Endodermal cell (in vitro differentiated cells): ENCODE data around the gene MEX3A. TPM values are rescaled to one million over a fixed set of nuclear protein-coding genes. Genes with fewer than 3 reads are reported as not detected.

Experiments used
- DNase-seq: peaks from one replicate; pipeline ENCODE4 v3.0.0-alpha.2; 2017
- H3K27ac ChIP-seq: 2 replicates; pipeline ENCODE4 v1.5.1; 2013; ENCODE audit warnings: mild to moderate bottlenecking, low read depth, low read length, moderate library complexity
- H3K27me3 ChIP-seq: 2 replicates; pipeline ENCODE4 v1.6.1; 2013; ENCODE audit warnings: mild to moderate bottlenecking, low read length, moderate library complexity; ENCODE audit not compliant: insufficient read depth, control insufficient read depth, poor library complexity, severe bottlenecking
- H3K36me3 ChIP-seq: 2 replicates; pipeline ENCODE4 v1.7.0; 2013; ENCODE audit warnings: mild to moderate bottlenecking, low read length, moderate library complexity; ENCODE audit not compliant: control insufficient read depth, insufficient read depth
- H3K4me1 ChIP-seq: one replicate; pipeline ENCODE4 v1.7.0; 2013; ENCODE audit warnings: low read length; ENCODE audit not compliant: control insufficient read depth, insufficient read depth
- H3K4me3 ChIP-seq: 2 replicates; pipeline ENCODE4 v1.5.1; 2013; ENCODE audit warnings: mild to moderate bottlenecking, low read length, moderate library complexity
- H3K9ac ChIP-seq: 2 replicates; pipeline ENCODE4 v1.6.1; 2013; ENCODE audit warnings: mild to moderate bottlenecking, low read length, moderate library complexity; ENCODE audit not compliant: poor library complexity, severe bottlenecking; ENCODE audit errors: extremely low read depth
- H3K9me3 ChIP-seq: 2 replicates; pipeline ENCODE4 v1.6.1; 2013; ENCODE audit warnings: mild to moderate bottlenecking, low read length, moderate library complexity; ENCODE audit not compliant: control insufficient read depth
- H3K27ac Mint-ChIP-seq: 2 replicates; pipeline ENCODE4 v1.8.0; 2020; ENCODE audit warnings: mixed read lengths
- H3K27me3 Mint-ChIP-seq: 2 replicates; pipeline ENCODE4 v1.8.0; 2021; ENCODE audit warnings: mild to moderate bottlenecking, mixed read lengths; ENCODE audit not compliant: insufficient read depth
- H3K36me3 Mint-ChIP-seq: 2 replicates; pipeline ENCODE4 v1.8.0; 2020; ENCODE audit warnings: low read depth, mixed read lengths
- H3K4me1 Mint-ChIP-seq: 2 replicates; pipeline ENCODE4 v1.8.0; 2020; ENCODE audit warnings: mixed read lengths
- H3K4me3 Mint-ChIP-seq: 2 replicates; pipeline ENCODE4 v1.8.0; 2020; ENCODE audit warnings: mild to moderate bottlenecking, moderate library complexity, mixed read lengths
- H3K9me3 Mint-ChIP-seq: 2 replicates; pipeline ENCODE4 v1.8.0; 2020; ENCODE audit warnings: mild to moderate bottlenecking, mixed read lengths
- CTCF ChIP-seq: fragments of 200-600 bp; sonication (generic); conservative IDR thresholded peaks from 2 replicates; pipeline ENCODE4 v1.5.0; 2021; ENCODE audit warnings: antibody characterized with exemption, mild to moderate bottlenecking
- WGBS, 2 experiments: methylation state at CpG; one replicate each; pipeline versions ENCODE4 v1.1.5 to v1.1.7; 2013; ENCODE audit warnings: missing lambda C conversion rate in 2 of 2, mixed read lengths in 1 of 2; ENCODE audit not compliant: insufficient coverage in 1 of 2, insufficient read length in 1 of 2; 5-methylcytosine and 5-hydroxymethylcytosine counted together
- total RNA-seq, 2 donors: library from RNA; stranded (reverse); fragmentation: NEBNext Ultra II Directional in 1 of 2; extraction: Animal tissue kit (Norgen Biotek cat#: 25700) in 1 of 2; gene quantifications; 2 replicates in 1 of 2; 3 replicates in 1 of 2; pipeline ENCODE4 v1.2.1, GENCODE V29; 2021

Gene MEX3A
- total RNA-seq, 2 donors from 2014 or later = 91.8 to 94.3 TPM

GRCh38 chr1:156081917-156082308 lies 352 bp downstream of the MEX3A start:
- no peaks in the 10 kb centered on the region for H3K27me3 Mint-ChIP-seq
- peak overlapping the region; percentile 89 for H3K9ac ChIP-seq
- H3K4me3 ChIP-seq = peak overlapping the region; percentile 96
- TF ChIP-seq CTCF = no peak
- H3K4me3 Mint-ChIP-seq = peak overlapping the region; percentile 99
- H3K27ac ChIP-seq = peak overlapping the region; percentile 99
- H3K27ac Mint-ChIP-seq = peak overlapping the region; percentile 89
- no peaks in the 10 kb centered on the region for H3K9me3 ChIP-seq
- 0% methylated on average over 5 of the region's 10 CpGs; no CpG with 5 or more reads in 1 of the 2 experiments for WGBS, 2 experiments
- H3K36me3 Mint-ChIP-seq = peaks cover 28% of the 10 kb centered on the region
- H3K36me3 ChIP-seq = peaks cover 31% of the 10 kb centered on the region
- no peaks in the 10 kb centered on the region for H3K9me3 Mint-ChIP-seq
- peaks cover 4% of the 10 kb centered on the region for H3K4me1 ChIP-seq
- no peak for DNase-seq
- H3K4me1 Mint-ChIP-seq = peaks cover 57% of the 10 kb centered on the region
- no peaks in the 10 kb centered on the region for H3K27me3 ChIP-seq

GRCh38 chr1:156081180-156081916 lies 917 bp downstream of the MEX3A start:
- peaks cover 6% of the 10 kb centered on the region for H3K4me1 ChIP-seq

GRCh38 chr1:156080863-156081179 lies 1.4 kb downstream of the MEX3A start:
- H3K4me1 ChIP-seq = peaks cover 12% of the 10 kb centered on the region
- H3K36me3 Mint-ChIP-seq = peaks cover 31% of the 10 kb centered on the region
- no peaks in the 10 kb centered on the region for H3K27me3 ChIP-seq
- no peaks in the 10 kb centered on the region for H3K27me3 Mint-ChIP-seq
- peak overlapping the region; percentile 94 for H3K27ac Mint-ChIP-seq
- peak overlapping the region; percentile 99 for H3K4me3 Mint-ChIP-seq
- H3K4me3 ChIP-seq = peak overlapping the region; percentile 96
- H3K27ac ChIP-seq = peak overlapping the region; percentile 90
- no peaks in the 10 kb centered on the region for H3K9me3 ChIP-seq
- WGBS, 2 experiments = 0% methylated on average over 4 of the region's 4 CpGs; no CpG with 5 or more reads in 1 of the 2 experiments
- peak overlapping the region; percentile 97 for H3K9ac ChIP-seq
- no peak for TF ChIP-seq CTCF
- no peaks in the 10 kb centered on the region for H3K9me3 Mint-ChIP-seq
- H3K4me1 Mint-ChIP-seq = peaks cover 57% of the 10 kb centered on the region
- peaks cover 39% of the 10 kb centered on the region for H3K36me3 ChIP-seq
- peak; percentile 73 for DNase-seq

More at GRCh38 chr1:156081180-156081916, 917 bp downstream of the MEX3A start:
- Mint-ChIP-seq H3K4me3 (peak overlapping the region; percentile 99), H3K27ac (peak overlapping the region; percentile 94), H3K27me3 (no peaks in the 10 kb centered on the region), H3K9me3 (no peaks in the 10 kb centered on the region), H3K4me1 (peaks cover 56% of the 10 kb centered on the region), H3K36me3 (peaks cover 30% of the 10 kb centered on the region)
- TF ChIP-seq CTCF = no peak
- H3K4me3 ChIP-seq = peak overlapping the region; percentile 96
- H3K9me3 ChIP-seq = no peaks in the 10 kb centered on the region
- peaks cover 34% of the 10 kb centered on the region for H3K36me3 ChIP-seq
- H3K27ac ChIP-seq = peak overlapping the region; percentile 99
- H3K27me3 ChIP-seq = no peaks in the 10 kb centered on the region
- peak overlapping the region; percentile 97 for H3K9ac ChIP-seq
- WGBS, 2 experiments = 0% methylated on average over 5 to 61 of the region's 61 CpGs
- peak; percentile 73 for DNase-seq
